H1 (cell line): ENCODE measurements around the gene PES1.

Experiments used
- CHD1 ChIP-seq: IDR thresholded peaks from 2 replicates; pipeline ENCODE4 v1.6.1; 2012; ENCODE audit warnings: low read depth, low read length, improper control_type of control experiment
- CHD2 ChIP-seq: IDR thresholded peaks from 2 replicates; pipeline ENCODE4 v1.6.1; 2012; ENCODE audit warnings: low read length, improper control_type of control experiment
- CTCF ChIP-seq, 3 experiments: IDR thresholded peaks; 1 replicate in 2 of 3; 2 replicates in 1 of 3; pipeline versions ENCODE4 v1.5.1 to v1.6.1; 2011; ENCODE audit warnings: low read length in 3 of 3, mild to moderate bottlenecking in 3 of 3, inconsistent platforms in 2 of 3, low read depth in 1 of 3, moderate library complexity in 1 of 3; ENCODE audit not compliant: insufficient read depth in 1 of 3; ENCODE audit errors: control extremely low read depth in 1 of 3
- EZH2 ChIP-seq: fragments of 200-600 bp; sonication (generic); IDR thresholded peaks from 2 replicates; pipeline ENCODE4 v1.7.1; 2012; ENCODE audit warnings: low read depth, mild to moderate bottlenecking, moderate library complexity, low read length, inconsistent platforms; ENCODE audit not compliant: severe bottlenecking
- NANOG ChIP-seq: IDR thresholded peaks from 2 replicates; pipeline ENCODE4 v1.6.1; 2011; ENCODE audit warnings: low read length, low read depth, mild to moderate bottlenecking, inconsistent platforms; ENCODE audit not compliant: insufficient read depth, poor library complexity, severe bottlenecking

- no peak for TF ChIP-seq CTCF (IDR thresholded peaks at IDR 0.05; ENCODE audit: control extremely low read depth in 1 of 3, insufficient read depth in 1 of 3, low read depth in 1 of 3, low read length in 3 of 3)
- no peak for TF ChIP-seq CHD2
- TF ChIP-seq EZH2 = no peak
- no peak for TF ChIP-seq CHD1
- TF ChIP-seq NANOG = no peak
Measured at GRCh38 chr22:30547188-30547587, 44.5 kb downstream of the PES1 start.
